GM13977 (cell line): ENCODE data around the gene PPP2R3C.
"Not testable (repeated sequence)": the region's sequence is repeated elsewhere in the genome, so short reads cannot be mapped to it uniquely, and the experiment has no call there.

Experiments
- DNase-seq: peaks from one replicate; pipeline ENCODE4 v3.0.0; 2012; ENCODE audit warnings: low spot score
- CTCF ChIP-seq: IDR thresholded peaks from 2 replicates; pipeline ENCODE4 v1.5.1; 2012; ENCODE audit warnings: mild to moderate bottlenecking, control low read depth; ENCODE audit not compliant: insufficient read depth; ENCODE audit errors: extremely low read depth, missing control alignments
- in situ Hi-C: fragments of 300-500 bp; cut with MboI; formaldehyde crosslinking; loops from one replicate; pipeline ENCODE4 v1.12.0; 2022; ENCODE audit warnings: low sequenced_read_pairs, low pct_unique_long_range_greater_than_20kb, mixed read lengths, inconsistent platforms; ENCODE audit not compliant: unreplicated experiment

PPP2R3C gene

DNA sequence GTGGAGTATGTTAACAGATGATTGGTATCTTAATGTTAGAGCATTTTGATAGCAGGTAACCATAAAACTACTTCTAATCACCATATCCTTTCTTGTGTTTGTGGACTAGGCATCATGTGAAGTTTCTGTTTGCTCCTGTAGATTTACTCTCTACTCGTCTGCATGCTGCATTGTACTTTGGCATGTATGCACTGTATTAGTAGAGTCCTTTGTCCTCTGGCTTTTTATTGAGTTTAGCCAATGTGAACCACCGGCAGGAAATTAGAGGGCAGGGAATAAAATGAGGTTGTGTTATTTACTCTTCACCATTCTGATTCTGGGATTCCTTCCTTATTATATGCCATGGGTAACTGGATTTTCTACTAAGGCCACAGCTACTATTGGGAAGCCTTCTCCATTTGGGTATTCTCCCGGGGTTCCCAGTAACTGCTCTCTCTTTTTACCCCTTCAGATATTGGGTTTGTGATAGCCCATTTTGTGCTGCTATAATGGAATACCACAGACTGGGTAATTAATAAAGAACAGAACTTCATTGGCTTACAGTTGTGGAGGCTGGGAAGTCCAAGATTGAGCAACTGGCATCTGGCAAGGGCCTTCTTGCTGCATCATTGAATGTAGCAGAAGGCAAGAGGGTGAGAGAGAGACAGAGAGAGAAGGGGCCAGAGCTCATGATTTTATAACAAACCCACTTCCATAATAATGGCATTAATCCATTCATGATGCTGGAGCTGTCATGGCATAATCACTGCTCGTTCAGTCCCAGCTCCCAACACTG is 53.4 kb downstream of the PPP2R3C start:
- no peak for DNase-seq
- in situ Hi-C loops, result no loop called here
- TF ChIP-seq CTCF, result no peak

- DNase-seq, in situ Hi-C loops: not testable (repeated sequence)
Measured at GRCh38 chr14:35065731-35066130, 56.1 kb downstream of the PPP2R3C start.

GRCh38 chr14:35061113-35061791 is 60.5 kb downstream of the PPP2R3C start:
- in situ Hi-C loops, DNase-seq: not testable (repeated sequence)

DNA sequence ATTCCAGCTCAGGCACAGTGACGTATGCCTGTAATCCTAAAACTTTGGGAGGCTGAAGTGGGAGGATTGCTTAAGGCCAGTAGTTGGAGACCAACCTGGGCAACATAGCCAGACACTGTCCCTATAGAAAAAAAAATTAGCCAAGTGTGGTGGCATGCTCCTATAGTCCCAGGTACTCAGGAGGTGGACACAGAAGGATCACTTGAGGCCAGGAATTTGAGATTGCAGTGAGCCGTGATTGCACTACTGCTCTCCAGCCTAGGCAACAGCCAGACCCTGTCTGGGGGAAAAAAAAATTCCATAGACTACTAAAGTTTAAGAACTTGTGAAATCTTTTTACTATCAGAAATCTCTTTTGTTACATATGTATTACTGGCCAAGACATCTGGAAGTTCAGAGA is 69.2 kb downstream of the PPP2R3C start:
- in situ Hi-C loops, result no loop called here
- DNase-seq, result no peak
- no peak for TF ChIP-seq CTCF

DNA sequence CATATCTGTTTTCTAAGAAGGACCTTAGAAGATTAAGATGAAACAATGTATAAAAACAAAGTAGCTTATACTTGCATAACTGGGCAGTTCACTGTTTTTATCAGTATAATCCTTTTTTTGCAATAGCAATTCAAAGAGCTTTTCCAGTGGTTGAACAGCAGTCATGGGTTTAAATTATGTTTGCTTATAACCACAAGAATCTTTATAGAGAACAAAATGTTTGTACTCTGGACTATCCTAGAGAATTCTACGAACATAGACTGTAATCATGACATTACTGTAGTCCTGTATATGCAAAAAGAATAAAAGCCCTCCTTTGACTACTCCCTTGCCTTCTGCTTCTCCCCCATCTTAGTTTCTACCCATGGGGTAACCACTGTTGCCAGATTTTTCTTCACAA is 70.0 kb downstream of the PPP2R3C start:
- in situ Hi-C loops, result no loop called here
- TF ChIP-seq CTCF, result no peak
- DNase-seq, result no peak

GRCh38 chr14:35050652-35051051 is 71.1 kb downstream of the PPP2R3C start:
- TF ChIP-seq CTCF, result no peak
- in situ Hi-C loops, result no loop called here
- DNase-seq, result no peak

DNA sequence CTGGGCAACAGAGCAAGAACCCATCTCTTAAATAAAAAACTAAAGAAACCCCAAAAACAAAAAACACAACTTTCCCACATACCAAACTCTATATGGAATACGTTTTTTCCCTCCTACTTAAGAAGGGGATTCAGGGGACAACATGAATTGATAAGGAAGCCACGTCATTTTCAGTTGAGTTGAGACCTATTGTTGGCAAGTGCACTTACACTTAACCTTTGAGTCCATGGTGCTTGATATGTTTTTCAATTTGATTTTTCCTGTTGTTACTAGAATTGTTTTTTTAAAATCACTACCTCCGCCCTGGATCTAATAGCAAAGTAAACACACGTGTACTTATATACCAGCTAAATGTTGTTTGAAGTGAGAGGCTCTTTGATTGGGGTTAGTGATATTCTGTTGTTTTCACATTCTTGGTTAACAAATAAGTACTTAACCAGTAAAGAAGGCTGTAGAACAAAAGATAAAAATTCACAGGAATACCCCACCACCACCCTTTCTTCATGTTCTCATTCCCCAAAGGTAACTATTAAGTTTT is 73.7 kb downstream of the PPP2R3C start:
- TF ChIP-seq CTCF, result no peak
- in situ Hi-C loops, result no loop called here
- no peak for DNase-seq
